GM13976 (cell line): ENCODE measurements around the gene CHST4.

Source experiments
- DNase-seq: peaks from one replicate; pipeline ENCODE4 v3.0.0; 2012; ENCODE audit warnings: low spot score
- CTCF ChIP-seq: IDR thresholded peaks from 2 replicates; pipeline ENCODE4 v1.5.1; 2012; ENCODE audit warnings: borderline replicate concordance, mild to moderate bottlenecking; ENCODE audit not compliant: insufficient read depth; ENCODE audit errors: extremely low read depth, missing control alignments, control extremely low read depth
- in situ Hi-C: fragments of 300-500 bp; cut with MboI; formaldehyde crosslinking; loops from one replicate; pipeline ENCODE4 v1.12.0; 2022; ENCODE audit warnings: low sequenced_read_pairs, mixed read lengths, inconsistent platforms; ENCODE audit not compliant: unreplicated experiment

Gene CHST4

GRCh38 chr16:71567931-71568330, 41.7 kb downstream of the CHST4 start:
- no peak for DNase-seq
- in situ Hi-C loops: no loop called here
- no peak for TF ChIP-seq CTCF

GRCh38 chr16:71568551-71568950, 42.3 kb downstream of the CHST4 start:
- TF ChIP-seq CTCF: no peak
- in situ Hi-C loops: no loop called here
- DNase-seq: no peak

- in situ Hi-C loops: no loop called here
- no peak for TF ChIP-seq CTCF
- no peak for DNase-seq
Measured at GRCh38 chr16:71569621-71570020, 43.4 kb downstream of the CHST4 start.

GRCh38 chr16:71570144-71570543, 43.9 kb downstream of the CHST4 start:
- in situ Hi-C loops: no loop called here
- TF ChIP-seq CTCF: no peak
- no peak for DNase-seq

GRCh38 chr16:71572497-71573116, 46.4 kb downstream of the CHST4 start:
- in situ Hi-C loops: no loop called here

GRCh38 chr16:71573387-71574094, 47.3 kb downstream of the CHST4 start:
- in situ Hi-C loops: no loop called here
- no peak for DNase-seq
- TF ChIP-seq CTCF: no peak

More at GRCh38 chr16:71572497-71573116, 46.4 kb downstream of the CHST4 start:
- no peak for DNase-seq
- no peak for TF ChIP-seq CTCF
